ENCODE measurements around the gene BTBD3.

BTBD3 gene

GRCh38 chr20:11958855-11959254, 41.2 kb downstream of the BTBD3 start:
- H4K20me1 ChIP-seq (ENCODE audit: low read depth, low read length): no peaks in the 10 kb centered on the region
- no peaks in the 10 kb centered on the region for H3K9me3 ChIP-seq (ENCODE audit: insufficient read depth, low read length)
- H3K4me2 ChIP-seq (ENCODE audit: low read depth, low read length, poor library complexity, severe bottlenecking): no peak overlapping the region
- no peak overlapping the region for H3K4me3 ChIP-seq (ENCODE audit: insufficient read depth, low read length, poor library complexity, severe bottlenecking)
- H3K36me3 ChIP-seq (ENCODE audit: low read length): no peaks in the 10 kb centered on the region
- no peaks in the 10 kb centered on the region for H3K9me2 ChIP-seq (replicated peaks; ENCODE audit: insufficient read depth, low read length)
- no peaks in the 10 kb centered on the region for H3K79me2 ChIP-seq (ENCODE audit: insufficient read depth, low read length)
- TF ChIP-seq EZH2phosphoT487 (conservative IDR thresholded peaks at IDR 0.05; ENCODE audit: low read length) (no peak), CTCF (IDR thresholded peaks at IDR 0.05; ENCODE audit: insufficient read depth, low read length, poor library complexity, severe bottlenecking) (no peak)
- no peak overlapping the region for H3K27ac ChIP-seq (ENCODE audit: low read depth, low read length)
- no peaks in the 10 kb centered on the region for H3F3A ChIP-seq (ENCODE audit: insufficient read depth)
- H2AFZ ChIP-seq (ENCODE audit: low read depth, low read length, severe bottlenecking): no peak overlapping the region
- no peak overlapping the region for H3K9ac ChIP-seq (ENCODE audit: low read length)
- no peaks in the 10 kb centered on the region for H3K27me3 ChIP-seq (ENCODE audit: low read length)

- Histone ChIP-seq H4K20me1 (ENCODE audit: low read depth, low read length) (no peaks in the 10 kb centered on the region), H3K27ac (ENCODE audit: low read depth, low read length) (no peak overlapping the region), H3K9ac (ENCODE audit: low read length) (no peak overlapping the region), H3K9me2 (replicated peaks; ENCODE audit: insufficient read depth, low read length) (no peaks in the 10 kb centered on the region), H3K9me3 (ENCODE audit: insufficient read depth, low read length) (no peaks in the 10 kb centered on the region), H3F3A (ENCODE audit: insufficient read depth) (no peaks in the 10 kb centered on the region), H2AFZ (ENCODE audit: low read depth, low read length, severe bottlenecking) (no peak overlapping the region), H3K36me3 (ENCODE audit: low read length) (no peaks in the 10 kb centered on the region), H3K27me3 (ENCODE audit: low read length) (no peaks in the 10 kb centered on the region), H3K4me3 (ENCODE audit: insufficient read depth, low read length, poor library complexity, severe bottlenecking) (no peak overlapping the region), H3K4me2 (ENCODE audit: low read depth, low read length, poor library complexity, severe bottlenecking) (no peak overlapping the region), H3K79me2 (ENCODE audit: insufficient read depth, low read length) (no peaks in the 10 kb centered on the region)
- no peak for TF ChIP-seq EZH2phosphoT487 (conservative IDR thresholded peaks at IDR 0.05; ENCODE audit: low read length)
- TF ChIP-seq CTCF (IDR thresholded peaks at IDR 0.05; ENCODE audit: insufficient read depth, low read length, poor library complexity, severe bottlenecking): no peak
Observed at GRCh38 chr20:11965602-11966001, 47.9 kb downstream of the BTBD3 start.

GRCh38 chr20:11966186-11966585, 48.5 kb downstream of the BTBD3 start:
- no peak for TF ChIP-seq EZH2phosphoT487 (conservative IDR thresholded peaks at IDR 0.05; ENCODE audit: low read length)
- TF ChIP-seq CTCF (IDR thresholded peaks at IDR 0.05; ENCODE audit: insufficient read depth, low read length, poor library complexity, severe bottlenecking): no peak
- Histone ChIP-seq H2AFZ (ENCODE audit: low read depth, low read length, severe bottlenecking) (no peak overlapping the region), H3K36me3 (ENCODE audit: low read length) (no peaks in the 10 kb centered on the region), H3K9ac (ENCODE audit: low read length) (no peak overlapping the region), H3K9me3 (ENCODE audit: insufficient read depth, low read length) (no peaks in the 10 kb centered on the region), H3K4me3 (ENCODE audit: insufficient read depth, low read length, poor library complexity, severe bottlenecking) (no peak overlapping the region), H3K27me3 (ENCODE audit: low read length) (no peaks in the 10 kb centered on the region), H3K9me2 (replicated peaks; ENCODE audit: insufficient read depth, low read length) (no peaks in the 10 kb centered on the region), H3F3A (ENCODE audit: insufficient read depth) (no peaks in the 10 kb centered on the region), H4K20me1 (ENCODE audit: low read depth, low read length) (no peaks in the 10 kb centered on the region), H3K27ac (ENCODE audit: low read depth, low read length) (no peak overlapping the region), H3K4me2 (ENCODE audit: low read depth, low read length, poor library complexity, severe bottlenecking) (no peak overlapping the region), H3K79me2 (ENCODE audit: insufficient read depth, low read length) (no peaks in the 10 kb centered on the region)

Data from SU-DHL-6 (cell line).